Myocyte (in vitro differentiated cells): ENCODE measurements around the gene UBE2QL1. TPM values are rescaled to one million over a fixed set of nuclear protein-coding genes. Genes with fewer than 3 reads are reported as not detected.
A peak's percentile ranks its signal among the peaks of the same experiment; 100 is the strongest.

Experiments used
- DNase-seq: peaks from one replicate; pipeline ENCODE4 v3.0.0-alpha.2; 2012; ENCODE audit warnings: low read depth
- total RNA-seq: library from RNA; depleted of rRNA; stranded (reverse); fragments of >200 nt; gene quantifications from 2 replicates; pipeline ENCODE4 v1.2.3, GENCODE V29; 2014

UBE2QL1 gene
- total RNA-seq, 1 donor from 2014 or later = 0.08 TPM

DNA sequence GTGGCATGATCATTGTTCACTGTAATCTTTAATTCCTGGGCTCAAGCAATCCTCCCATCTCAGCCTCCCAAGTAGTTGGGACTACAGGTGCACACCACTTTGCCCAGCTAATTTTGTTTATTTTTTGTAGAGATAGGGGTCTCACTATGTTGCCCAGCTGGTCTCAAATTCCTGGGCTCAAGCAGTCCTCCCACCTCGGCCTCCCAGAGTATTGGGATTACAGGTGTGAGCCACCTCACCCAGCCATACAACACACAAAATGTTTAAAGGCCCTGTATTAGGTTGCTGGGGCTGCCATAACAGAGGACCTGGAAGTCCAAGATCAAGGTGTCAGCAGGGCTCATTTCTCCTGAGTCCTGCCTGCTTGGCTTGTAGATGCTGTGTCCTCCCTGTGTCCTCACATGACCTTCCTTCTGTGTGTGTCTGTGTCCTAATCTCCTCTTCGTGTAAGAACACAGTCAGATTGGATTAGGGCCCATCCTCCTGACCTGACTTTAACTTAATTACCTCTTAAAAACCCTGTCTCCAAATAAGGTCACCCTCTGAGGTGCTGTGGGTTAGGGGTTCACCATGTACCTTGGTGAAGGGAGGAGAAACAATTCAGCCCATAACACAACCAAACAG is 5.4 kb downstream of the UBE2QL1 start:
- no peak for DNase-seq

DNA sequence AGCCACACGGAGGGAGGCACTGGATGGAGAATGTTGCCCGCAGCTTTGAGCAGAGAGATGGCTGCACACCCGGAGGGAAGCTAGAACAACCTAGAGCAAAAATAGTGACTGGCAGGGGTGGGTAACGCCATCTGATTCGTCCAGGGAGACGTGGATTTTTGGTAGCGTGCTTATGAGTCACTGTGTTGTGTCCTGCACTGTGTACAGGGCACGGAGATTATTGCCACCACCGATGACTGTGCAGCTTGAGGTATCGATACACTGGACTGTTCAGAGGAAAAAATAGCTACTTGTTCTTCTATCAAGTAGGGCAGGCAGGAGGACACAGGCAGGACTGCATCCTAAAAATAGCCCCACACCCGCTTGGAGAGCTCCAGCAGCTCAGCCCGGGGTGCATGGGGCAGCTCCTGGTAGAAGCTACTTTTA is 6.0 kb downstream of the UBE2QL1 start:
- peak; percentile 2 for DNase-seq

DNA sequence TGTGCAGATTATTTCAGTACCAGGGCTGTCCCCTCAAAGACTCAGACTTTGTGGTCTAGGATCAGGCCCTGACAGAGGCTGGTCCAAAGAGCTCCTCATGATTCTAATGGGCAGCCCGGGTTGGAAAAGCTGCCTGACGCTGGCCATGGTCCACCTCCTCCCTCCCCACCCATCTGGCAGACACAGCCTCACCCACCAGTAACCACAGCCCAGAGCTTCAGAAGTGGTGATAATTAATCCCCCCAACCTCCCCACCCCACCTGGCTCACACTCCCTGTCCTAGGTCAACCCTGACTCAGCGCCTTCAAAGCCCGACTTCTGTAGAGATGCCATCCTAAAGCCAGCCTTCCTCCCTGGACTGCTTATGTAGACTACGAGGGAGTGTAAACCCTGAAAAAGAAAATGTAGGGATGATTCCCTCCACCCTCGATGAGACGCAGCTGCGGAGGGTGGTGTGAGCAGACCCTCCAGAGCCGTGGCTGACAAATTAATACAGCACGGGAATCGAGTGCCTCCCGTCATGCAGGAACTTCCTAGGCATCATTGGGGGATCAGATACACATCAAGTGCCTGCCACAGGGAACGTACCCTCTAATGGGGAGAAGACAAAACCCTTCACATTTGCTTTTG is 7.0 kb downstream of the UBE2QL1 start:
- no peak for DNase-seq

DNA sequence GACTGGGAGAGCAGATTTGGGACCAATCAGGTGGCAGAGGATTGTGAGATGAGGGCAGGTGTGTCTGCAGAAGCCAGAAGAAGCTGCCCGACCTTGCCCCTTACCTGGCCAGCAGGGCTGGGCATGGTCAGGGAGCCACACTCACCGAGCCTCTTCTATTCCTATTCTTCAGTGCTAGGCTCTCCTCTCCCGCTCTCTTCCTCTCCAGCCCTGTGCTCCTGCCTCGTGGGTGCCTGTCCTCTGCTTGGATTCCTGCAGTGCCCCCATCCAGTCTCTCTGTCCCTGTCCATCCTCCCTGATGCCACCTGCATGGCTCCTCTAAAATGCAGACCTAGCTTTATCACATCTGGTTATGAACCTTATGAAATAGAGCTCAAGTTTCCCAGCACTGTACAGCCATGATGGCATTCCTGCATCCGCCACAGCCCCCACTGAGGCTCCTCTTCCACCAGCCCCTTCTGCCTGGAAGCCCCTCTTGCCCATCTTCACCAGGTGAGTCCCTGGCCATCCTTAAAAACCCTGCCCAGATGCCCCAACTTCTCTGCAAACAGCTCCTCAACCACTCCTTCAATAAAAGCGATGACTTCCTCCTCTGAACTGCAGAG is 8.2 kb downstream of the UBE2QL1 start:
- no peak for DNase-seq

DNA sequence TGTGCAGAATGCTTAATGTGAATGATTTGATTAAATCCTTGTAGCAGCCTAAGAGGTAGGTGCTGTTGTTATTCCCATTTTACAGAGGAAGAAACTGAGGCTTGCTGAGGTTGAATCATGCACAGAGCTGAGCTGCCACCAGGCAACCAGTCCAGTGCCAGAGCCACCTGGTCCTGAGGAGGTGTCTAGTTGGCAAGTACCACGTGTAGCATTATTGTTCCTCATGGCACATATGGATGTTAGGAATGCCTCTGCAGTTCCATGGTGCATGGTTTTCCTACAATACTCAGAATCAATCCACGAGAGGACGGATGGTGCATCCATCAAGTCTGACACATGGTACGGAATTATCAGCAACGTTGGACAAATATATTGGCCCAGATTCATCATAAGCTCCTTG is 8.9 kb downstream of the UBE2QL1 start:
- no peak for DNase-seq

DNA sequence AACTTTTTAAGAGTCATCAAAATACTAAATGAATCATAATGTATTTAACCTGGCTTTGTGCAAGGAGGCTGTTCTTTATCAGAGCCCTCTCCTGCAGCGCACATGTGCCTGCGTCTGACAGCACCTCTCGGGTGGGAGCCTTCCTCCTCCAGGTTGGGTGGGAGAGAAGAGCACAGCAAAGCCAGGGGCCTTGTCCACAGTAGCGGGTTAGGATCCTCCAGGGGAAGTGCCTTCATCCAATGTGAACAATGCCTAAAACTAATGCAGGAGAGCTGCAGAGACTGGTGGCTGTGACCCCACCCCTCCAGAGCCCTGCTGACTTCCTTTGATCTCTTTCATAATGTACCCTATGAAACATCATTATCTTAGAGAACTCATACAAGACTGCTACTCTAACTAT is 10.2 kb downstream of the UBE2QL1 start:
- DNase-seq = no peak

DNA sequence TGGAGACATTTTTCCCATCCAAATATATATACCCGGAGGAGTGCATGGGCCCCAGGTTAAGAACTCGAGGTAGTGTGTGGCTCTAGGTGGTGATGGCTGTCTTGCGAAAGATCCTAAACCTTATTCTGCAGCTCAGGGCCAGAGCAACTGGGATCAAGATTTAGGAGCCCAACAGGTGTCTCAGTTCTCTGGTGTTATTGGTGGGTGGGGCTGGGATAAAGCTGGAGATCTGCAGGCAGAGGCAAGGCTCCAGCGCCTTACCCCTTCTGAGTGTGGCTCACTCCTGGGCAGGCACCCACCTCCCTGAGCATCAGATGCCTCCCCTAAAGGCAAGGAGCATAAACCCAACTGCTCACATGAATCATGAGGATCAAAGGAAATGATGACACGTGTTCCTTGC is 11.2 kb downstream of the UBE2QL1 start:
- DNase-seq = no peak

DNA sequence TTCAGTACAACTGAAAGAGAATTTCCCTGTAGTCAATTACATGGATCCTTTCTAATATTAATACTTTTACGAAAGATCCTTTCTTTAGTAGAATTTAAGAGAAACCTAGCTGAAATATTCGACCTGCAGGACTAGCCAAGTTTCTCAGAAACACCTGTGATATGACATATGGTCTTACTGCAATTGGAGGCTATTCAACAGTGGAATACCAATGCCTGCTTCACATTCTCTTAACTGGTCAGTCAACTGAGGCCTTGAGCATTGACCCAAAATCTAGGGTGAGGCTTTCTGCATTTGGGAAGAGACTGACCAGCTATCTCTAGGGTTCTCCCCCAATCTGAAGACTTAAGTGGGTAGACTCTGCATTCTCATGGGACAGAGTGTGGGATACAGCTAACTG is 12.3 kb downstream of the UBE2QL1 start:
- no peak for DNase-seq

DNA sequence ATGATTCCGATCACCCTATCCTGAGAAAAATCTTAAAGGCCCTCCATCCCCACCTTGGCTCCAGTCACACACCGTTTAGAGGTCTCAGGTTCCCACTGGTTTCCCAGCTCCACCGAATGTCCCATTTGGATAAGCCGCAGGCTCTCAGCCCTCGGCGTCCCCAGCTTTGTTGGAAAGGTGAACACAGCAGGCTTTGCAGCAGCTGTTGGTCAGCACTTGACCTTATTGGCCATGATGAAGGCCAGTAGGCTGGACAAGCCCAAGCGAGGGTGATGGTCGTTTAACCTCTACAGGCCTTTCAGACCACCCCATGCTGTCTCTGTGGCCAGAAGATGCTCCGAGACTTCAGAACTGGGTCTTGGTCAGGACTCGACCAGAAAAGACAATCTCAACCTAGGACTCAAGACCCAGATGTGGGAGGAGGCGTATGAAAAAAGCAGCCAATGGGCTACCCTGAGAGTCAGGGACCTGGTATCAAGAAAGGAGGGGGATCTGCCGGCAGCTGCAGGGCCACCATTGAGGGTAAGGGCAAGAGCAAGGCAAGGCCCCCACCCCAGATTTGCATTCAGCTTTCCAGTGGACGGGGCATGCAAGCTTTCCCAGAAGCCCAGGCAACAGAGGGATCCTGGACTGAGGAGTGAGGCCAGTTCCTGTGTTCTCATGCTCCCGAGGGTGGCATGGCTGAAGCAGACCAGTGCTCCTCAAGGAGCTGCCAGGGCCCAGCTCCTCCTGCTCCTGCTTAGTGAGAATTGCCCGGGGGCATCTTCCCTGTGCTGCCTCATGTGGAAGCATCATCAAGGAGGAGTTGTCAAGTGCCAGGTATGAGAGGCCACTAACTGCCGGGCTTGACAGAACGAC is 13.4 kb downstream of the UBE2QL1 start:
- DNase-seq = no peak

DNA sequence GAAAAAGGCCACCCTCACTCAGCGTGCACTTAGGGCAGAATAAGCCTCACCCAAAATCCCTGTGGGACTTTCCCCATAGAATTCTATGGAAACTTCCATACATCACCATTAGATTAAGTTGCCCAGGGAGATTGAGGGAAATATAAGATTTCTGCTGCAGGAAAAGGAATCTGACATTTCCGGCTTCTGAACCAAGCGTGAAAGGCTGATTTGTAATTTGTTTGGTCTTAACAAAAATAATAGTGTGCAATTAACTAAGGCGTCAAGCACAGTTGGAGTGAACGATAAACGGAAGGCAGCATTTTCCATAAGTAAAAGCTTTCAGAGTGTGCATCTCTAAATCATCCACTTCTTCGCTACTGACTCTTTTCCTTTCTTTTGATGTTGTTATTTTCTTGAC is 14.0 kb downstream of the UBE2QL1 start:
- DNase-seq = no peak

DNA sequence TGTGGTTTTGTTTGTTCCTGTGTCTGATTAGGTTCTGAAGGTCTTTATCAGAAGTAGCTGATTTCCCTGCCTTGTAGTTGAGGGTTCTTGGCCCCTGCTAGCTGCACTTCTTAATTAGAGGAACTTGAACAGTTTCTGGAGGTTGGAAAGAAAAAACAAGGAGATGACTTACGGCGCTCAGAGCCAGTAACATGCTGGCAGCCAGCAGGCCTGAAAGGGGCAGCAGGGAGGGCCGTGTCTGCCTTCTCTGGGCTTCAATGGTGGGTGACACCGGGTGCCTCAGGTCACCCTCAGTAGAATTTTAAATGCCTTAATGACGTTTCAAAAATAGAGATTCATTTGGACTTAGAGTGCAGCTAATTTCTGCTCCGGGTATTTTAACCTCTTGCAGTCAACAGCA is 15.8 kb downstream of the UBE2QL1 start:
- DNase-seq = no peak

DNA sequence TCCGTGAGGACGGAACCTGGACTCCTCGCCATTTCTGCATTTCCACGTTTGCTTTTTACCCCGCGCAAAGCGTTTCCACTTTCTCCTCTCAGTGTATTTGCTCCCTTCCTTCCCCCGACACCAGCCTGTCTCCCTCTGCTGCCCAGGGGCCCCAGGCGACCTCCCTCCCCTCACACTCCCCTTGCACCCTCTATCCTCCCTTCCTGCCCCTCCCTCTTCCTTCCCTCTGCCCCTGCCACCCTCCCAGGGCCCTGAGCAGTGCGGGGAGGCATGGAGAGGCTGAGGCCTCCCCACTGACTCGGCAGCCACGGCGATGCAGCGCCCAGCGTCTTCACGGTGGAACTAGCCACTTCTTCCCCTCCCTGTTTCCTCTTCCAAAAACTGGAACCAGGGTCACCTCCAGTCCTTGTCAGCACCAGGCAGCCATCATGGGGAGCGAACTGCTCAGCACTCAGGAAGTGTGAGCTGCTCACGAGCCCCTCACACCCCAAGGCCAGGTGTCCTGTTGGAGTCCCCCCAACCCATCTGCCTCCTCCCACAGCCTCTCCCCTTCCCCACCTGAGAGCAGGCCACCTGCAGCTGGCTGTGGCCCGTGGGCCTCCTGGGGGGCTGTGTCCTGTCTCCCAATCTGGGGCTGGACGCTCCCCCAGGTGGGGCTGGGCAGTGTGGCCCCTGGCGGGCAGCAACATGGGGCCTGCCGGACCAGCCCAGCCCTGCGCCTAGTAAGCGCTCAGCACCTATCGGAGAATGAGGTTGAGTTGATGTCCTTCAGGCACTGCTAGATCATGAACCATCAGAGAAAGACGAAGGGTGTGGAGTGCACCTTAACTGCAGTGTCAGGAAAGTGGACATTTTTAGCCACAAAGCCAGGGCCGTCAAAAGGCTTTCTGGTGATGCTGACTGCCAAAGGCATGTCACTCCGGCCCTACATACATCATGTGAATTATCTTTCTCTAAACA is 17.5 kb downstream of the UBE2QL1 start:
- no peak for DNase-seq

DNA sequence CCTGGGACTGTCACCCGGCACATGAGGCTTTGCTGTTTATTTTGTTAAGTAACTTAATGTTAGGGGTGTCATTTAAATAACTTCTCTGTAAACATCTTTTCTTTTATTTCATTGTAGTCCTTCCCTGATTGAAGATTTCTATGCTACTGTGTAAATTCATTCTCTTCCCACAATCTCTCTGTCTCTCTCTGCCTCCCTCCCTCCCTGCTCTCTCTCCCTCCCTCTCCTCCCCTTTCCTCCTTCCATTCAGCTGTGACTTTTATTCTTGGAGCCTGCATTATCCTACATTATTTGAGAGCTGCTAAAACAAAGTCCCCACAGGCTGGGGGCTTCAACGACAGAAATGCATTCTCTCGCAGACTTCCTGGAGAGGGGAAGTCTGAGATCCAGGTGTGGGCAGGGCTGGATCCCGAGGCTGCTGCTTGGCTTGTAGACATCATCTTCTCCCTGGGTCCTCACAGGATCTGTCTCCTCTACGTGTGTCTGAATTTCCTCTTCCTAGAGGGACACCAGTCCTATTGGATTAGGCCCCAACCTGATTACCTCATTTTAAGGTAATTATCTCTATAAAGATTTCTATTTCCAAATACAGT is 18.4 kb downstream of the UBE2QL1 start:
- no peak for DNase-seq

DNA sequence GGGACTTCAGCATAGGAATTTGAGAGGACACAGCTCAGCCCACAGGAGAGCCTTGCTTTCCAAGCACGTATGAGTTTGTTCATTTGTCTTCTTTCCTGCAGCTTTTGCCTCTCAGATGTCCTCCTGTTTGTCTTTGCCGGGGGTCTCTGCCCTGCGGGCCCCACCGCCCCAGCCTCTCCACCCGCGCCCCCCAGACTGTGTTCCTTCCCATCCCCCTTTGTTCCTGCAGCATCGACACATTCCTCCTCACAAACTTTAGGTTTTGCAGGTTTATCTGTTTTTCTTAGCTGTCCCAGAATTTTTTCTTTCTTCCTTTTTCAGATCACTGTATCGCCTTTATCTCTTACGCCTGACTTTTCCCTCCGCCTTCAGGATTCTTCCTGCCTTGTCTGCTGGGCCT is 18.9 kb downstream of the UBE2QL1 start:
- no peak for DNase-seq

DNA sequence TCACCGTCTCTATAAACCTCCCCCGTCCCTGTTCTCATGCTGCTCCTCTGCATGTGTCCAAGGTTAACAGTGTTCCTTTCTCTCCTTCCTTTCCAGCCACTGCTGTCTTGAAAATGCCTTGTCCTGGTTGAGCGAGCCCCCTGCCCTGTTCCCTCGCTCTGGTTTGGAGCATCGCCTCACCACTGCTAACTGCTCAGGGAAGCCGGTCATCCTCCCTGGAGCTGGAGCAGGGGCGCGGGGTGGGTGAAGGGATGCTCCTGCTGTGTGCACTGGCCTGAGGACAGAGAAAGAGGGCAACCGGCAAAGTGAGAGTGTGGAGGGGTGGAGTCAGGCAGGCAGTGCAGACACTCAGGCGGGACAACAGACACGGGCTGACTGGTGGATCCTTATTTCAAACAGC is 19.4 kb downstream of the UBE2QL1 start:
- no peak for DNase-seq

DNA sequence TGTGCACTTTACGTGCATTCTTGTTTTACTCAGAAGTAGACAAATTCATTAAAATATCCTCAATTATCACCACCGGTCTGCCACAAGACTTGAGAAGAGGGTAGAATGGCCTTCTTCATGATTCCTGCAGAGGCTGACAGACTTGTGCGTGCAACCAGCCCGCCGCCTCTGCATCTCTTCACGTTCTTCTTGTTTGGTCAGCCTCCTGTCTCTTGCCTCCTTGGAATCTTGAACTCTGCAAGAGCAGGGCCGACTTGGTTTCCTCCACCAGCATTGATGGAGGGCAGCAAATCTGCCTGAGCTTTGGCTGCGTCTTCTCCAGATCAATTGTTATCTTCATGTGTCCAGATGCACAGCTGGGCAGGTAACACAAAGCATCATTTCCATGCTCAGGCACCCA is 20.2 kb downstream of the UBE2QL1 start:
- DNase-seq = no peak

DNA sequence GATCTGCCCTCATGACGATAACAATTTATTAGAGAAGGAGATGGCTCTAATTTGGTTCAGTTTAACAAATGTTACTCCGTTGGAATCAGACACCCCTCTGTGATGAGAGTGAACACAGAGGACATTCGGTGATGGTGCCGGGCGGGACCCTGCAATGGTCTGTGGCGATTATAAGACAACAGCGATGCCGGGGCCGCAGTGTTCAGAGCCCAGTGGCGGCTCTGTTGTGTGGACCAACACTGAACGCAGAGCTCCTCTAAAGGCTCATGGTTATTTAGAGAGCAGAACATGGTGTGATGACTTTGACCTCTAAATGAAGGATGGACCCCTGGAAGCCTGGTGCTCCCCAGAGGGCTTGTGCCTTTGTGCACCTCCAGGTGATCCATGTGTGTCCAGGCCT is 21.2 kb downstream of the UBE2QL1 start:
- DNase-seq = no peak

DNA sequence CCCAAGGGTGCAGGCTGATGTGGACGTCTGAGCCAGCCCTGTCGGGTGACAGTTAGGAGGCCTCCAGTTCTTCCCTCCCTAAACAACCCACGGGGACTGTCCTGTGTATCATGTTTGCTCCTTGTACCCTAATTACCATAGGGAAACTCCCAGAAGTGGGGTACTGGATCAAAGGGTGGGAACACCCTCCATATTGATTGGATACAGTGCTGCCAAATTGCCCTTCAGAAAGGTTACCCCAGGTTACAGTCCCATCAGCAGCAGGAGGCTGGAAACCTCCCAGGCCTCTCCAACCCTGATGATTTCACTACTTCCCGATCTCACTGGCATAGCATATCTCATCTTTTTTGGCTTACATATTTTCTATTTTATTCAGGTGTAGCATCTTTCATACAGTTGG is 22.0 kb downstream of the UBE2QL1 start:
- no peak for DNase-seq

DNA sequence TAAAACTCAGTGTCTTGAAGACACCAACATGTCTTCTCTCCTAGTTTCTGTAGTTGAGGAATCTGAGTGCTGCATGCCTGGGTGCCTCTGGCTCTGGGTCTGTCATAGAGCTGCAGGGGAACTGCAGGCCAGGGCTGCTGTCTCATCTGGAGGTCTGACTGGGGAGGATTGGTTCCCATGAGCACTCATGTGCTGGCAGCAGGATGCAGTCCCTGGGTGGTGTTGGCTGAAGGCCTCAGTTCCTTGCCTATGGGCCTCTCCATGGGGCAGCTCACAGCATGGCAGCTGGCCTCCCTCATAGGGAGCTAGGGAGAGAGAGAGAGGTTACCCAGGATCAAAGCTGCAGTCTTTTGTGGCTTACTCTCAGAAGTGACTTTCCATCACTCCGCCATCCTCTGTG is 22.6 kb downstream of the UBE2QL1 start:
- no peak for DNase-seq

DNA sequence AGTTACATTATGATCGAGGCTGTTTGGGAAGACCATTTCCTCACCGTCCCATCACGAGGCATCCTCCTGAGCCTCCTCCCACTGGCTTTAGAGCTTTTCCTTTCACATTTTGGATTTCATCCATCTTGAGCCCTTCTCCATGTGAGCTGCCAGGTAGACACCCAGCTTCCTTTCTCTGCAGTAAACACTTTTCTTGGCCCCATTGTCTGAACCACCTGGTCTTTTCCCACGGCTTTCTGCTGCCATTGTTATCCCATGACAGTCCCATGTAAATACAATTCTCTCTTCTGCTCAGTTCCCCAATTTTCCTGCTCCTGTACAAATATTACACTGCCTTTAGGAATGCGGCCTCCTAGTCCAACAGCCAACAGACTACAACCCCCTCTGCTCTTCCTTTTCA is 24.1 kb downstream of the UBE2QL1 start:
- DNase-seq = no peak

DNA sequence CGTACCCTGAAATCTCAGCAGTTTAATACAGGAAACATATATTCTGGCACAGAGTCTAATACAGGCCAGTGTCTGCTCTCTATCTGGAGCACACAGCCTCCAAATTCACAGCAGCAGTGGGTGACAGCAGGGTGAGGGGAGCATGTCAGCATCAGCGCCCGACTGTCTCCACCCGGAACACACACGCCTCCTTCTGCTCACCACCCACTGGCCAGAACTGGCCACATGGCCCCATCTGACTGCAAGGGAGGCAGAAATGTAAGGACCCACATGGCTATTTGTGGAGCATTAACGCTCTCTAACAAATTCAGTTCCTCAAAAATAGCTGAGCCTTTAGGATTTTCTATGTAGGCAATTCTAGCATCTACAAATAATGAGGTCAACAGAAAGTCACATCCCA is 24.6 kb downstream of the UBE2QL1 start:
- no peak for DNase-seq
